Rectal smooth muscle tissue (tissue), 1 donor: ENCODE measurements around the gene PATZ1.
"Not testable (repeated sequence)": the region's sequence is repeated elsewhere in the genome, so short reads cannot be mapped to it uniquely, and the experiment has no call there.

Experiments
- H3K27ac ChIP-seq: one replicate; pipeline ENCODE4 v1.7.0; 2013; ENCODE audit warnings: low read depth, low read length, inconsistent platforms
- H3K27me3 ChIP-seq: one replicate; pipeline ENCODE4 v1.7.0; 2013; ENCODE audit warnings: low read length; ENCODE audit not compliant: control insufficient read depth, insufficient read depth
- H3K36me3 ChIP-seq: one replicate; pipeline ENCODE4 v1.7.0; 2013; ENCODE audit warnings: low read length; ENCODE audit not compliant: control insufficient read depth, insufficient read depth
- H3K4me1 ChIP-seq: one replicate; pipeline ENCODE4 v1.7.0; 2013; ENCODE audit warnings: low read length; ENCODE audit not compliant: control insufficient read depth, insufficient read depth
- H3K4me3 ChIP-seq: one replicate; pipeline ENCODE4 v1.7.0; 2013; ENCODE audit warnings: low read length
- H3K9ac ChIP-seq: one replicate; pipeline ENCODE4 v1.7.0; 2013; ENCODE audit warnings: low read length

Gene PATZ1

DNA sequence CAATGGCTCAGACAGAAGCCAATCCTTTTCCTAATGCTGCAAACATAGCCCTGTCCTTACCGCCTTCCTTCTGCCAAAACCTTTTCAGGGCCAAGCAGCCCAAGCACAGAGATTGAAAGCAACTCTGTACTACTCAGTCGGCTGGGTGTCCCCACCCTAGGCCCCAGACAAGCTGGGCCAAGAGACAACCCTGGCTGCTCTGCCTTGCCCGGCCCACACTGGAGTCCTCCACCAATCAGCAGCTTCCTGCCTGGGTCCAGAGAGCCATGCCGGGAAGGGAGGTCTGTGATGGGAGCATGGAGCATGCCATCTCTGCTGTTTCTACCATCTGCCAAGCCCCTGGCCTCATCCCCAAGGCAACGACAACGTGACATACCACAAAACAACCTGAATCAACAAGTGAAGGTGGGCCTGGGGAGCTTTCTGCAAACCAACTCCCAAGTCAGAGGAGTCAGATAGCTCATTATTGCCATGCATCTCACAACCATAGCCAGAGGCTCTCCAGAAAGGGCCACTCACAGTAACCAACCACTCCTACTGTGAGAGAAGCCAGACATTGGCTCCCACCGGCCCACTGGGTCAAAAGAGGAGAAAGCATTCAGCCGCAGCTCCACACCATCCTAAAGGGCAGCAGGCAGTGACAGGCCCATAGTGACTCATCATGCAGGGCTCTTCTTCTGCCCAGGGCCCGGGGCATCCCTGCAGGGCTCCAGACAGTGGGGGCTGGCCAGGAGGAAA is 18.2 kb downstream of the PATZ1 start:
- Histone ChIP-seq H3K27ac (no peak overlapping the region), H3K36me3 (peaks cover 23% of the 10 kb centered on the region)

DNA sequence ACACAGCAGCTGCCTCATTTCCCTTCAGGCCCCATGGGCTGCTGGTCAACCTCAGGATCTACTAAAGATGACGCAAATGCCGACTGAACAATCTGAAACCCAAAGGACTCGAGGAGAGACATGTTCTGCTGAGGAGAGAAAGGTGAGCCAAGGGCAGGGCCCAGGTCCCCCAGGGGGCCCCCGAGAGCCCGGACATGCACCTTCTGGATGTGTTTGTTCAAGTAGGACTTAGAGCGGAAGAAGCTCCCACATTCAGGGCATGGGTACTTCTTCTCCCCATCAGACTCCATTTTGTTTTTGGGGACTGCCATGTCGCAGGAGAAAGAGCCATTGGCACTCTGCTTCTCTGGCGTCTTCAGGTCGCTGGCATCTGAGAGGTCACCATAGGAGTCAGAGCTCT is 19.3 kb downstream of the PATZ1 start:
- no peak overlapping the region for H3K4me3 ChIP-seq
- no peaks in the 10 kb centered on the region for H3K27me3 ChIP-seq
- H3K9ac ChIP-seq, result no peak overlapping the region
- H3K36me3 ChIP-seq, result peaks cover 14% of the 10 kb centered on the region
- H3K27ac ChIP-seq, result no peak overlapping the region
- H3K4me1 ChIP-seq, result no peaks in the 10 kb centered on the region

More for the DNA sequence above, 18.2 kb downstream of the PATZ1 start:
- Histone ChIP-seq H3K4me3 (no peak overlapping the region), H3K9ac (no peak overlapping the region), H3K4me1 (no peaks in the 10 kb centered on the region), H3K27me3 (no peaks in the 10 kb centered on the region)

DNA sequence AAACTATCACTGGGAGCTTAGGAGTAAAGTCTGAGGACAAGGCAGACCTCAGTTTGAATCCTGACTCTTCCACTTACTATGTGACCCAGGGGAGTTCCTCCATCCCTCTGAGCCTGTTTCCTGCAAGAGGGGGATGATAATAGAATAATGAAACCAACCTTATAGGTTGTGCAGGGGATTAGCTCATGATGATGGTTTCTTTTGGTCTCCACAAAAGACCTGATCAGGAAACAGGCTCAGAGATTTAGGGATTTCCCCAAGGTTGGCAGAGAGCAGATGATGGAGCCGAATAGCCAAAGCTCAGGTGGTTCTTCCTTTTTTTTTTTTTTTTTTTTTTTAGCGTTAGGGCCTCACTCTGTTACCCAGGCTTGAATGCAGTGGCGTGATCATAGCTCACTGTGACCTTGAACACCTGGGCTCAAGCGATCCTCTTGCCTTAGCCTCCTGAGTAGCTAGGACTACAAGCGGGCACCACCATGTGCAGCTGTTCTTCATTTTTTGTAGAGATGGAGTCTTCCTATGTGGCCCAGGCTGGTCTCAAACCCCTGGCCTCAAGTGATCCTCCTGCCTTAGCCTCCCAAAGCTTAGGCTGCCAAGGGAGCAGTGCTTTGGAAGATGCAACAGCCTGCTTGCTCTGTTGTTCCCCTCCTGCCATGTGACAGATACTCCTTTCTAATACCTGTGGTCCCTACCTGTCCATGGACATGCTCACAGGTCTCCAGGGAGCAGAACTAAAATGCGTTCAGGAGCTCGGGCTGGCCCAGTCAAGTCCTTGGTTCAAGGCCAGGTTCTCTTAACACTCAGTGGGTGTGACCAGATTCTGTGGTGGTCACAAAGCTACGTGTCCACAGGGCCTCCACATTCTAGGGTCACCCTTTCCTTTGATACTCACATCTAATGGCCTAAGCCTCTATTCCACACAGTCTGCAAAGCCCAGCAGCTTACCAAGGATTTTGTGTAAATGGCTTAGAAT is 22.3 kb downstream of the PATZ1 start:
- no peak overlapping the region for H3K9ac ChIP-seq
- H3K36me3 ChIP-seq, result peaks cover 7% of the 10 kb centered on the region
- H3K27me3 ChIP-seq, result no peaks in the 10 kb centered on the region
- H3K4me3 ChIP-seq, result no peak overlapping the region
- H3K27ac ChIP-seq, result no peak overlapping the region
- H3K4me1 ChIP-seq, result no peaks in the 10 kb centered on the region

DNA sequence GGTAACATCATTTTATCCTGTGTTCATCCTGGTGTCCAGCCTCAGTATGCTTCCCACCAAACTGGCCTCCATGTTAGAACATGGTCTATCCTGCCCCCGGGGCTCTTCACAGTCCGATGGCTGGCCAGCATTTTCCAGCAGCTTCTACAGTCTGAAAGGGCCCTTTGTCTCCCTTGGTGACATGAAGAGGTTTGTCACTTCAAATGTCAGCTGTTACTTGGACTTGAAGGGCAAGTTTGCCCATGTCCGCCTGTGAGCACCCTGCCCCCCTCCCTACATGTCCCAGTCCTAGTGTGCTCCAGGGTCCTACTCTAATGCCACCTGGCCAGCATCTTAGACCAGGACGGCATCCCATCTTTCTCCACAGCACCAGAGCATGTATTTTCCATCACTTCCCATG is 24.7 kb downstream of the PATZ1 start:
- no peaks in the 10 kb centered on the region for H3K4me1 ChIP-seq
- no peaks in the 10 kb centered on the region for H3K36me3 ChIP-seq
- no peak overlapping the region for H3K4me3 ChIP-seq
- no peak overlapping the region for H3K27ac ChIP-seq
- no peaks in the 10 kb centered on the region for H3K27me3 ChIP-seq
- H3K9ac ChIP-seq, result no peak overlapping the region

DNA sequence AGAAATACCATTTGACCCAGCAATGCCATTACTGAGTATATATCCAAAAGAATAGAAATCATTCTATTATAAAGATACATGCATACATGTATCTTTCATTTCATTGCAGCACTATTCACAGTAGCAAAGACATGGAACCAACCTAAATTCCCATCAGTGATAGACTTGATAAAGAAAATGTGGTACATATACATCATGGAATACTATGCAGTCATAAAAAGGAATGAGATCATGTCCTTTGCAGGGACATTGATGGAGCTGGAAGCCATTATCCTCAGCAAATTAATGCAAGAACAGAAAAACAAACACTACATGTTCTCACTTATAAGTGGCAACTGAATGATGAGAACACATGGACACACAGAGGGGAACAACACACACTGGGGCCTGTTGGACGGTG is 31.9 kb downstream of the PATZ1 start:
- not testable (repeated sequence) for H3K27ac ChIP-seq, H3K4me1 ChIP-seq, H3K27me3 ChIP-seq, H3K9ac ChIP-seq, H3K36me3 ChIP-seq, H3K4me3 ChIP-seq

DNA sequence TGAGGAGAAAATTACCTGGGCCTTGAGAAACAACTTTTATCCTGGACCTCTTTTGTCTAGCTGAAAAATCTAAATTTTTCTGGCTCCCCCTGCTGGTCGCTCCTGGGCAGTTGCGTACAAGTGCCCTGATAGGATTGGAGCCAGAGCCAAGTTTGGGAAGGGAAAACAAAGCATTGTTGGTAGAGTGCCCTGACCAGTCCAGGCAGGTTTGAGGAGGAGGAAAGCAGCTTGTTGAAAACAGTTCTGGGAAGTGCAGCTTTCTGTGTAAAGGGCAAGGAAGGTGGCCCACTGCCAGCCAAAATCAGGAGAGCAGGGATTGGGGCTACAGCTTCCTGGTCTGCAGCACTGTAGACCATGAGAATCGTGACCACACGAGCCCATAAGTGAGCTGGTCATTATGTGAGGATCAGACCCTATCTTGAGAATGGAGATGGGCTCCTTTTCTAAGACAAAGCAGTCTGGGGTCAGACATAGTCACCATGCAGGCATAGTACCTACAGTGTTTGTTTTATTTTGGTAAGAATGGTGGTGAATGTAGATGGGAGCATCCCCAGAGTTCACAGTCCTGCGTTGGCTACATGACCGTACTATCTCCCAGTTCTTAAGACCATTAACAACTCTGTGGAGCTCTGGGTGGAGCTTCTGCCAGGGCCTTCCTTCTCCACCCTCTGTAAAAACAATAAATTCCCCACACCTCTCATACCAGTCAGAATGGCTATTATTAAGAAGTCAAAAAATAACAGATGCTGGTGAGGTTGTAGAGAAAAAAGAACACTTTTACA is 32.6 kb downstream of the PATZ1 start:
- Histone ChIP-seq H3K9ac (no peak overlapping the region), H3K4me3 (no peak overlapping the region), H3K27me3 (no peaks in the 10 kb centered on the region)

DNA sequence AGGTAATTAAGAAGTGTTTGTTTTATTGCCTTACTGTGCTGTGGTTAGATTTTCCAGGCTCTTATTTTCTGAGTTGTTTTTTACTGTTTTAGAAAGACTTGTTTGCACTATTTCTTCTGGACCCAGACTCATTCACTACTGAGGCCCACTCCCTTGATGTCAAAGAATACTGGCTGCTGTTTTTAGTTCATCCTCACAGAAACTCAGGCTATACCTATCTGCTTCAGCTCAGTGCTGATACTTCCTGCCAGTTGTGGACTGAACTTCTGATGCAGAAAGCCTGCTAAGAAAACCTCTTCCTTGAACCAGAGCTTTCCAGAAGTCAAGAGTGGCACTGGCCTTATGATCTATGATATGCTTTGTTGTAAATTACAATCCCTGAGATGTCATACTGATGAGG is 38.0 kb downstream of the PATZ1 start:
- Histone ChIP-seq H3K27me3 (no peaks in the 10 kb centered on the region), H3K27ac (no peak overlapping the region), H3K9ac (no peak overlapping the region), H3K36me3 (no peaks in the 10 kb centered on the region), H3K4me1 (no peaks in the 10 kb centered on the region), H3K4me3 (no peak overlapping the region)

More for the DNA sequence above, 32.6 kb downstream of the PATZ1 start:
- H3K27ac ChIP-seq, result peak overlapping the region; percentile 56
- no peaks in the 10 kb centered on the region for H3K4me1 ChIP-seq
- no peaks in the 10 kb centered on the region for H3K36me3 ChIP-seq

DNA sequence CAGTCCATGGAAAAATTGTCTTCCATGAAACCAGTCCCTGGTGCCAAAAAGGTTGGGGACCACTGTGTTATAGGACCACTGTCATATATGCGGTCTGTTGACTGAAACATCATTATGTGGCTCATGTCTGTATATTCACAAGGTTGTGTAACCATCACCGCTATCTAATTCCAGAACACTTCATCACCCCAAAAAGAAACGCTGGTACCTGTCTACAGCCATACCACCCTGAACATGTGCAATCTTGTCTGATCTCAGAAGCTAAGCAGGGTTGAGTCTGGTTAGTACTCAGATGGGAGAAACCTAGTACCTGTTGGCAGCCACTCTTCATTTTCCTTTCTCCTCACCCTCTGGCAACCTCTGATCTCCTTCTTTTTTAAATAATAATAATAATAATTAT is 41.0 kb downstream of the PATZ1 start:
- Histone ChIP-seq H3K4me1 (no peaks in the 10 kb centered on the region), H3K27me3 (no peaks in the 10 kb centered on the region), H3K36me3 (no peaks in the 10 kb centered on the region), H3K4me3 (no peak overlapping the region), H3K27ac (no peak overlapping the region), H3K9ac (no peak overlapping the region)

DNA sequence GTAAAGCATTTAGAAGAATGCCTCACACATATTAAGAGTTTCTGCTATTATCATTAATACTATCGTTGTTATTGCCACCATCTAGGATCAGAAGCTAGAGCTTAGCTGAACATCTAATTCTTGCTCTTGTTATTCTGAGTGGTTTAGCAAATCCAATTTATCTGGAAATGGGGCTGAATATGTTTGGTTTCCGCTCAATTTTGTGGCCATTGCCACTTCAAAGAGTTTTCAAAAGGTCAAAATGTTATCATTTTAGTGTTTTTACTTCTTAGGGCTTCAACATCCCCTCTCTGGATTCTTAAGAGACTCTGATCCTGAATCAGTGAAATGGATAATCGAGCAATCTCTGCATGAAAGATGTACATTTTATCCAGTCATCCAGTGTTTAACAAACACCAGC is 43.6 kb downstream of the PATZ1 start:
- H3K4me3 ChIP-seq, result no peak overlapping the region
- no peaks in the 10 kb centered on the region for H3K4me1 ChIP-seq
- H3K27me3 ChIP-seq, result no peaks in the 10 kb centered on the region
- H3K9ac ChIP-seq, result no peak overlapping the region
- no peaks in the 10 kb centered on the region for H3K36me3 ChIP-seq
- H3K27ac ChIP-seq, result no peak overlapping the region

DNA sequence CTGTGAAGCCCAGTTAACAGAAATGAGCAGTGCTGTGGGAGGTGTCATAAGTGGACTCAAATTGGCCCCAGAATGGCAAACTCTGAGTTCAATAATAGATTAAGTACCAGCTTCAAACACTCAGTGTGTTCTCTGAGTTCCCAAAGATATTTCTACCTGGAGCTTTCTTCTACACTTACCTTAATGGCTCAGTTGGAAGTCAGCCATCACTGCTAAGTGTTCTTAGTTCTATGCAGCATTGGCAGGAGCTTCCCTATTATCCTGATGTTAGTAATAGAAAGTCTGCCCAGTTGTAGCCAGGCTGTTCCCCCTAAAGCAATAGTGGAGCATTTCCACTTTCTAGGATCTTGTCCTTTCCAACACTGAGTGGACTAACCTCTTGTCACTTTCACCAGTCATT is 44.1 kb downstream of the PATZ1 start:
- no peaks in the 10 kb centered on the region for H3K27me3 ChIP-seq
- H3K9ac ChIP-seq, result no peak overlapping the region

DNA sequence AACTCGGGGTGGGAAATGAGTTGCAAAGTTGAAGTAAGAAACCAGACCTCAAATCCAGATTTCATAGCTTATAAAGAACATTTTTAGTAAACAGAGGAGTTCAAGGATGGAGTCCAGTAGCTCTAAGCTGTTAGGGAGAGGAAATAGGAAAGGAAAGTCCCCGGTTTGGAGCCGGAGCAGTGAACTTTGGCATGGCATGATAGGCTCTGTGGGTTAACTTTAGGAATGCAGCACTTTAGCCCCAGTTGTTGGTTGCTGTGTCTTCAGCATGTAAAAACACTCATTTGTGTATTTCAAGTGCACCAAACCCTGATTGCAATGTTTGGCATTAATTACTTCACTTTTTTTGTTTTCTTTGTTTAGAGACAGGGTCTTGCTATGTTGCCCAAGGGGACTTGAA is 45.2 kb downstream of the PATZ1 start:
- H3K9ac ChIP-seq, result no peak overlapping the region
- H3K4me1 ChIP-seq, result peaks cover 6% of the 10 kb centered on the region
- H3K27me3 ChIP-seq, result no peaks in the 10 kb centered on the region
- no peak overlapping the region for H3K4me3 ChIP-seq
- H3K27ac ChIP-seq, result no peak overlapping the region
- no peaks in the 10 kb centered on the region for H3K36me3 ChIP-seq

More for the DNA sequence above, 44.1 kb downstream of the PATZ1 start:
- Histone ChIP-seq H3K36me3 (no peaks in the 10 kb centered on the region), H3K4me1 (no peaks in the 10 kb centered on the region), H3K27ac (no peak overlapping the region), H3K4me3 (no peak overlapping the region)
